Measurements from ENCODE around the gene MAML2.

GRCh38 chr11:96110302-96110701, 232.7 kb downstream of the MAML2 start:
- TF ChIP-seq SPEN (CRISPR knock-in tag; IDR thresholded peaks at IDR 0.05; ENCODE audit: low read depth) (no peak), ZFP1 (CRISPR knock-in tag; IDR thresholded peaks at IDR 0.05) (no peak), ZNF580 (CRISPR knock-in tag; IDR thresholded peaks at IDR 0.05; ENCODE audit: borderline replicate concordance, low read depth) (no peak), CTCF (CRISPR knock-in tag; IDR thresholded peaks at IDR 0.05) (no peak), JUND (CRISPR knock-in tag; IDR thresholded peaks at IDR 0.05) (no peak), THAP7 (CRISPR knock-in tag; IDR thresholded peaks at IDR 0.05) (no peak), POLR2AphosphoS5 (IDR thresholded peaks at IDR 0.05; ENCODE audit: low read depth, low read length) (no peak), ZNF143 (CRISPR knock-in tag; IDR thresholded peaks at IDR 0.05) (no peak), ZXDC (CRISPR knock-in tag; IDR thresholded peaks at IDR 0.05) (no peak), EP300 (IDR thresholded peaks at IDR 0.05; ENCODE audit: low read depth in 2 of 2, low read length in 2 of 2) (no peak), EP300 (CRISPR knock-in tag; IDR thresholded peaks at IDR 0.05; ENCODE audit: borderline replicate concordance) (no peak), ZBTB1 (CRISPR knock-in tag; IDR thresholded peaks at IDR 0.05; ENCODE audit: borderline replicate concordance) (no peak), EZH2 (conservative IDR thresholded peaks at IDR 0.05; ENCODE audit: low read depth, low read length) (no peak)
